Upper lobe of left lung (tissue), 6 donors: ENCODE results near the gene WASHC4. TPM values are rescaled to one million over a fixed set of nuclear protein-coding genes. Genes with fewer than 3 reads are reported as not detected.

Experiments
- ATAC-seq, 2 donors: fragments of 200-7000 bp; cut with Tn5 transposase; one replicate each; pipeline ENCODE4 v1.9.1; 2022; ENCODE audit warnings: mild to moderate bottlenecking in 2 of 2, moderate library complexity in 2 of 2; ENCODE audit not compliant: low FRiP score in 2 of 2
- DNase-seq, 2 donors: peaks; one replicate each; pipeline ENCODE4 v3.0.0-alpha.2; 2019 to 2020
- H3K27ac ChIP-seq, 4 donors: fragments of 200-600 bp; sonication (generic); one replicate each; pipeline ENCODE4 v1.5.1; 2016 to 2019
- H3K27me3 ChIP-seq, 4 donors: fragments of 200-600 bp; sonication (generic); one replicate each; pipeline ENCODE4 v1.5.1; 2017 to 2019
- H3K36me3 ChIP-seq, 4 donors: fragments of 200-600 bp; sonication (generic); one replicate each; pipeline ENCODE4 v1.5.1; 2016 to 2019
- H3K4me1 ChIP-seq, 4 donors: fragments of 200-600 bp; sonication (generic); one replicate each; pipeline ENCODE4 v1.5.1; 2018 to 2019
- H3K4me3 ChIP-seq, 4 donors: fragments of 200-600 bp; sonication (generic); one replicate each; pipeline ENCODE4 v1.5.1; 2017 to 2019; ENCODE audit warnings: mild to moderate bottlenecking in 2 of 4, moderate library complexity in 1 of 4
- H3K9me3 ChIP-seq, 4 donors: fragments of 200-600 bp; sonication (generic); one replicate each; pipeline ENCODE4 v1.5.1; 2018 to 2019
- CTCF ChIP-seq, 6 experiments: fragments of 450-650 bp in 4 of 6; fragments of 200-600 bp in 2 of 6; sonication (generic) in 2 of 6; IDR thresholded peaks; one replicate each; pipeline ENCODE4 v1.5.1; 2016 to 2019; ENCODE audit warnings: antibody characterized with exemption in 6 of 6
- EP300 ChIP-seq, 4 donors: sonication (generic); formaldehyde crosslinking; IDR thresholded peaks; one replicate each; pipeline ENCODE4 v1.5.1; 2017; ENCODE audit warnings: antibody characterized with exemption in 4 of 4, control low read depth in 2 of 4
- POLR2A ChIP-seq, 4 donors: fragments of 450-650 bp; IDR thresholded peaks; one replicate each; pipeline ENCODE4 v1.5.1; 2016 to 2017; ENCODE audit warnings: antibody characterized with exemption in 4 of 4, mild to moderate bottlenecking in 2 of 4
- POLR2AphosphoS5 ChIP-seq, 2 donors: sonication (generic); formaldehyde crosslinking; IDR thresholded peaks; one replicate each; pipeline ENCODE4 v1.5.1; 2017; ENCODE audit warnings: antibody characterized with exemption in 2 of 2
- WGBS, 2 donors: methylation state at CpG; one replicate each; pipeline ENCODE4 v1.1.5; 2017 to 2018; 5-methylcytosine and 5-hydroxymethylcytosine counted together
- total RNA-seq, 6 donors: library from RNA; depleted of rRNA in 4 of 6; stranded (reverse); fragments of >200 nt in 4 of 6; gene quantifications; one replicate each; pipeline versions ENCODE4 v1.1.0 to v1.2.1, GENCODE V29; 2016 to 2021
- donor health status: DM: no; HTN: no; CAD: no; lungs with moderate emphysema.
- donor health status: DM: no; HTN: yes; CAD: no; lungs with severe emphysema.

Gene WASHC4
- total RNA-seq, 6 donors from 2014 or later: 32.5 to 114 (median 69.6) TPM

- TF ChIP-seq CTCF (IDR thresholded peaks at IDR 0.05) (no peak), EP300 (IDR thresholded peaks at IDR 0.05) (no peak), POLR2A (IDR thresholded peaks at IDR 0.05) (no peak), POLR2AphosphoS5 (IDR thresholded peaks at IDR 0.05) (no peak)
- 94% methylated on average over 6 of the region's 6 CpGs for WGBS, 2 donors
- H3K36me3 ChIP-seq: peaks cover 22 to 98% (median 77%) of the 10 kb centered on the region in 4 donors
- no peak overlapping the region for H3K4me3 ChIP-seq
- no peak overlapping the region for H3K27ac ChIP-seq
- DNase-seq (no peak), ATAC-seq (no peak)
- no peaks in the 10 kb centered on the region for H3K9me3 ChIP-seq
- H3K4me1 ChIP-seq: no peaks in the 10 kb centered on the region
- H3K27me3 ChIP-seq: no peaks in the 10 kb centered on the region
Measured at GRCh38 chr12:105190530-105190929, 83.0 kb downstream of the WASHC4 start.

GRCh38 chr12:105192624-105193225, 85.2 kb downstream of the WASHC4 start:
- no peak overlapping the region for H3K27ac ChIP-seq
- H3K4me1 ChIP-seq: no peaks in the 10 kb centered on the region
- ATAC-seq (no peak), DNase-seq (no peak)
- 81 to 93% methylated on average over 1 of the region's 1 CpG for WGBS, 2 donors
- no peak for TF ChIP-seq EP300 (IDR thresholded peaks at IDR 0.05)
- no peak for TF ChIP-seq POLR2AphosphoS5 (IDR thresholded peaks at IDR 0.05)
- H3K36me3 ChIP-seq: peaks cover 21 to 97% (median 80%) of the 10 kb centered on the region in 4 donors
- no peaks in the 10 kb centered on the region for H3K9me3 ChIP-seq
- H3K4me3 ChIP-seq: no peak overlapping the region
- no peaks in the 10 kb centered on the region for H3K27me3 ChIP-seq

GRCh38 chr12:105194947-105195346, 87.4 kb downstream of the WASHC4 start:
- no peak for TF ChIP-seq POLR2A (IDR thresholded peaks at IDR 0.05)
- TF ChIP-seq CTCF (IDR thresholded peaks at IDR 0.05): no peak
- TF ChIP-seq EP300 (IDR thresholded peaks at IDR 0.05): no peak
- TF ChIP-seq POLR2AphosphoS5 (IDR thresholded peaks at IDR 0.05): no peak
- WGBS, 2 donors: 94 to 98% methylated on average over 6 of the region's 6 CpGs
- Histone ChIP-seq H3K36me3 (peaks cover 13 to 94% (median 66%) of the 10 kb centered on the region in 4 donors), H3K4me1 (no peaks in the 10 kb centered on the region), H3K27me3 (no peaks in the 10 kb centered on the region), H3K9me3 (no peaks in the 10 kb centered on the region), H3K4me3 (no peak overlapping the region), H3K27ac (no peak overlapping the region)
- DNase-seq: no peak
- no peak for ATAC-seq

- no peaks in the 10 kb centered on the region for H3K4me1 ChIP-seq
- 95 to 96% methylated on average over 6 of the region's 6 CpGs for WGBS, 2 donors
- DNase-seq: no peak
- H3K4me3 ChIP-seq: no peak overlapping the region
- TF ChIP-seq POLR2A (IDR thresholded peaks at IDR 0.05) (no peak), EP300 (IDR thresholded peaks at IDR 0.05) (no peak)
- no peaks in the 10 kb centered on the region for H3K27me3 ChIP-seq
- peaks cover 13 to 93% (median 60%) of the 10 kb centered on the region in 4 donors for H3K36me3 ChIP-seq
- no peaks in the 10 kb centered on the region for H3K9me3 ChIP-seq
- no peak overlapping the region for H3K27ac ChIP-seq
- no peak for ATAC-seq
Measured at GRCh38 chr12:105196090-105196489, 88.6 kb downstream of the WASHC4 start.

- TF ChIP-seq POLR2A (IDR thresholded peaks at IDR 0.05) (no peak), CTCF (IDR thresholded peaks at IDR 0.05) (no peak), POLR2AphosphoS5 (IDR thresholded peaks at IDR 0.05) (no peak), EP300 (IDR thresholded peaks at IDR 0.05) (no peak)
- no peak overlapping the region for H3K4me3 ChIP-seq
- no peaks in the 10 kb centered on the region for H3K4me1 ChIP-seq
- H3K9me3 ChIP-seq: no peaks in the 10 kb centered on the region
- no peaks in the 10 kb centered on the region for H3K27me3 ChIP-seq
- no peak for ATAC-seq
- no peak overlapping the region for H3K27ac ChIP-seq
- WGBS, 2 donors: 71 to 75% methylated on average over 6 of the region's 6 CpGs
- DNase-seq: no peak
- H3K36me3 ChIP-seq: peaks cover 10 to 93% (median 51%) of the 10 kb centered on the region in 4 donors
Measured at GRCh38 chr12:105198961-105199360, 91.4 kb downstream of the WASHC4 start.

GRCh38 chr12:105200385-105200784, 92.9 kb downstream of the WASHC4 start:
- Histone ChIP-seq H3K36me3 (peaks cover under 1 to 93% (median 50%) of the 10 kb centered on the region in 4 donors), H3K4me3 (no peak overlapping the region), H3K27me3 (no peaks in the 10 kb centered on the region), H3K27ac (no peak overlapping the region), H3K4me1 (no peaks in the 10 kb centered on the region), H3K9me3 (no peaks in the 10 kb centered on the region)
- DNase-seq (no peak), ATAC-seq (no peak)
- 94 to 100% methylated on average over 4 of the region's 4 CpGs for WGBS, 2 donors
- TF ChIP-seq CTCF (IDR thresholded peaks at IDR 0.05) (no peak), EP300 (IDR thresholded peaks at IDR 0.05) (no peak), POLR2AphosphoS5 (IDR thresholded peaks at IDR 0.05) (no peak), POLR2A (IDR thresholded peaks at IDR 0.05) (no peak)
